HG03354 (cell line): Measurements from ENCODE around the gene ZNF408.
"Not testable (repeated sequence)": the region's sequence is repeated elsewhere in the genome, so short reads cannot be mapped to it uniquely, and the experiment has no call there.

Source experiments
- ATAC-seq: cut with Tn5 transposase; IDR thresholded peaks from one replicate; pipeline ENCODE4 v1.9.1; 2021; ENCODE audit warnings: mild to moderate bottlenecking; ENCODE audit not compliant: unreplicated experiment, poor library complexity, severe bottlenecking

ZNF408 gene

GRCh38 chr11:46694607-46695006 lies 6.2 kb upstream of the ZNF408 start:
- ATAC-seq: no peak

- ATAC-seq: no peak
These were observed 5.3 kb upstream of the ZNF408 start for GRCh38 chr11:46695345-46696211.

GRCh38 chr11:46696212-46696558 lies 4.6 kb upstream of the ZNF408 start:
- ATAC-seq: no peak

GRCh38 chr11:46697303-46697702 lies 3.5 kb upstream of the ZNF408 start:
- ATAC-seq: no peak

GRCh38 chr11:46697723-46698122 lies 3.1 kb upstream of the ZNF408 start:
- ATAC-seq: no peak

- ATAC-seq: no peak
These were observed 2.2 kb upstream of the ZNF408 start for GRCh38 chr11:46698597-46698996.

- peak; percentile 0 for ATAC-seq
These were observed 335 bp downstream of the ZNF408 start for GRCh38 chr11:46701078-46701654.

- ATAC-seq: no peak
These were observed 4.3 kb downstream of the ZNF408 start for GRCh38 chr11:46705070-46705688.

- no peak for ATAC-seq
These were observed 6.1 kb downstream of the ZNF408 start for GRCh38 chr11:46706886-46707285.

GRCh38 chr11:46709351-46709750 lies 8.5 kb downstream of the ZNF408 start:
- not testable (repeated sequence) for ATAC-seq

GRCh38 chr11:46710821-46711269 lies 10.0 kb downstream of the ZNF408 start:
- no peak for ATAC-seq

GRCh38 chr11:46711303-46711702 lies 10.5 kb downstream of the ZNF408 start:
- ATAC-seq: no peak

GRCh38 chr11:46712874-46713576 lies 12.2 kb downstream of the ZNF408 start:
- ATAC-seq: no peak

- not testable (repeated sequence) for ATAC-seq
These were observed 17.0 kb downstream of the ZNF408 start for GRCh38 chr11:46717825-46718154.

GRCh38 chr11:46718155-46719019 lies 17.6 kb downstream of the ZNF408 start:
- no peak for ATAC-seq

- no peak for ATAC-seq
These were observed 18.3 kb downstream of the ZNF408 start, which contains the start of gene F2 for GRCh38 chr11:46719048-46719542. TSS of gene F2 (plus strand) at chr11:46719213. CDS start at chr11:46719236, 23 bp downstream.

- no peak for ATAC-seq
These were observed 18.9 kb downstream of the ZNF408 start for GRCh38 chr11:46719543-46720218.

- no peak for ATAC-seq
These were observed 20.5 kb downstream of the ZNF408 start for GRCh38 chr11:46721286-46721685.
